Middle frontal gyrus (tissue), 1 donor: ENCODE results near the gene SYT11.
"Not testable (repeated sequence)": the region's sequence is repeated elsewhere in the genome, so short reads cannot be mapped to it uniquely, and the experiment has no call there.

ENCODE experiments used
- DNase-seq: peaks from one replicate; pipeline ENCODE4 v3.0.0-alpha.2; 2015; ENCODE audit warnings: low spot score; ENCODE audit errors: extremely low spot score

SYT11 gene

GRCh38 chr1:155859881-155860871 lies 809 bp downstream of the SYT11 start:
- peak; percentile 80 for DNase-seq

DNA sequence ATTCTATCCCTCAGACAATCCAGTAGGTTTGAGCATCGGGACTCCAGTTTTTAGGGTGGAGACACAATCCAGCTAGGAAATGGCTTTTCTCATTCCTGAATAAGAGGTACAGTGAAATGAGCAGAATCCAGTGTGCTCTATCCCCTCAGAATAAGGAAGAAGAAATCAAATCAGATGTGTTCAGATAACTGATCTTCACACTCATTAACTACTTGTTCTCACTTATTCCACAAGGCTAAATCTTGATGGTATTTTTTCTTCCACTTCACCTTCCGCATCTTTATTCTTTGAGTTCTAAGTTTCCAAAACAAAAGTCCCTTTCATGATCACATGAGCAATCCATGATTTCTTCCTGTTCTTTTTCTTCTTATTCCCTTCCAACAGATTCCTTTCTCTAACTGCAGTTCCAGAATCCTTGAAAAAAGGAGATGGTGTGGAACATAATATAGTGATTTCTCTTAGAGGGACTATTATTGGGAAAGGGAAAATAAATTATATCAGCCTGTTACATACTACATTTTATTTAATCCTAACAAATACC lies 1.7 kb downstream of the SYT11 start:
- no peak for DNase-seq

- no peak for DNase-seq
These were observed 2.5 kb downstream of the SYT11 start for GRCh38 chr1:155861896-155862295.

DNA sequence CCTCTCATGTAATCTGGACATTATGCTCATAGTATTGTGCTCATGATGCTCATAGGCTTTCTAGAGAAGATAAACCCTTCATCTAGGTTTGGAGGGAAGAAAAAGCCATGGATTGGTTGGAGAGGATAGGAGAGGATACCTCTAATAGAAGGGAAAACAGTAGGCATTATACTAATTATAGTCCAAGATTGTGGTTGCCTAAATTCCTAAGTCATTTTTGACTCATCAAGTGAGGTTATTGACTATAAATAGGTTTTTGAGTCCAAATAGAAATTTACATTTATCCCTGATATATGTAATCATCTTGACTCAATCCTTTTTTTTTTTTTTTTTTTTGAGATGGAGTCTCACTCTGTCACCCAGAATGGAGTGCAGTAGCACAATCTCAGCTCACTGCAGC lies 5.0 kb downstream of the SYT11 start:
- DNase-seq: no peak

DNA sequence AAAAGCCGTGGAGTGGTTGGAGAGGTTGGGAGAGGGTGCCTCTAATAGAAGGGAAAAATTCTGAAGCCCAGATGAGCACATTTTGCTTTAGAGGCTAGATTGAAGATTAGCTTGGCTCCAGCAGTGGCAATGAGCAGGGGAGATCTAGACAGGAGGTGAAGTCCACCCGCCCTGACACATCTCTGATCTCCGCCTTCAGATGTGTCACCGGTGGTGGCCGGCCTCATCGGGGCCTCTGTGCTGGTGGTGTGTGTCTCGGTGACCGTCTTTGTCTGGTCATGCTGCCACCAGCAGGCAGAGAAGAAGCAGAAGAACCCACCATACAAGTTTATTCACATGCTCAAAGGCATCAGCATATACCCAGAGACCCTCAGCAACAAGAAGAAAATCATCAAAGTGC lies 8.4 kb downstream of the SYT11 start:
- no peak for DNase-seq

- peak; percentile 87 for DNase-seq
These were observed 12.0 kb downstream of the SYT11 start for GRCh38 chr1:155871390-155871789.

DNA sequence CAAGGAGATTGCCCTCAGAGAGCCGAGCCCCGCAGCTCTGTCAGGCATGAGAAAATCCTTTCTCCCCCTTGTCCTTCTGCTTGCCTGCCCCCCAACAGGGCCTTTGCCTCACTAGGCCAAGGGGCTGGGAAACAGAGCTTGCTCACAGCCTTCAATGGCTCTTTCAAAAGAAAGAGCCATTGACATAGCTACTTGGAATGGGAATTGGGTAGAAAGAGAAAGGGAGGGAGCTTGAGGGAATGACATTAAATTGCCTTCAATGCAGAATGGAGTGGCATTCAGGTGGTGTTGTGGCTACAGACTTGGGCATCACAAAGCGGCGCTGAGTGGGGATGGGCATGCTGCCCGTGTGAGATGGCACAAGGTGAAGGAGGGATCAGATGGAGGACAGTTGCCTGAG lies 13.2 kb downstream of the SYT11 start:
- no peak for DNase-seq

DNA sequence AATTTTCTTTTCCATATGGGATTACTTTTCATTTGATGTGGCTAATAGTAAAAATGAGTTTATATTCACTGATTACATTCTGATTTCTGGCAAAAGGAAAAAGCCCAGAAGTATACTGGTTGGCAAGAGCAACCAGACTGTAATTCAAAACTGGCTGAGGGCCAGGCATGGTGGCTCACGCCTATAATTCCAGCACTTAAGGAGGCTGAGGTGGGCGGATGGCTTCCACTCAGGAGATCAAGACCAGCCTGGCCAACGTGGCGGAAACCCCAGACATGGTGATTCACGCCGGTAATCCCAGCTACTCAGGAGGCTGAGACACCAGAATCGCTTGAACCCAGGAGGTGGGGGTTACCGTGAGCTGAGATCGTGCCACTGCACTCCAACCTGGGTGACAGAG lies 14.5 kb downstream of the SYT11 start:
- DNase-seq: no peak

DNA sequence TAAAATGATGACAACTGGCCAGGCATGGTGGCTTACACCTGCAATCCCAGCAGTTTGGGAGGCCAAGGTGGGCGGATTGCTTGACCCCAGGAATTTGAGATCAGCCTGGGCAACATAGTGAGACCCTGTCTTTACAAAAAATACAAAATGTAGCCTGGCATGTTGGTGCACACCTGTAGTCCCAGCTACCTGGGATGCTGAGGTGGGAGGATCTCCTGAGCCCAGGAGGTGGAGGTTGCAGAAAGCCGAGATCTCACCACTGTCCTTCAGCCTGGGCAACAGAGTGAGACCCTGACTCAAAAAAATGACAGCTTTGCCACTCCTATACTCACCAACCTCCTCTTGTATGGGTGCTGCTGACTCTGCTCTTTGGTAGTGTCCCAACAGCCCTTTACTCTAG lies 18.6 kb downstream of the SYT11 start:
- no peak for DNase-seq

- DNase-seq: no peak
These were observed 20.9 kb downstream of the SYT11 start for GRCh38 chr1:155880251-155880650.

GRCh38 chr1:155880950-155881349 lies 21.6 kb downstream of the SYT11 start:
- DNase-seq: no peak

DNA sequence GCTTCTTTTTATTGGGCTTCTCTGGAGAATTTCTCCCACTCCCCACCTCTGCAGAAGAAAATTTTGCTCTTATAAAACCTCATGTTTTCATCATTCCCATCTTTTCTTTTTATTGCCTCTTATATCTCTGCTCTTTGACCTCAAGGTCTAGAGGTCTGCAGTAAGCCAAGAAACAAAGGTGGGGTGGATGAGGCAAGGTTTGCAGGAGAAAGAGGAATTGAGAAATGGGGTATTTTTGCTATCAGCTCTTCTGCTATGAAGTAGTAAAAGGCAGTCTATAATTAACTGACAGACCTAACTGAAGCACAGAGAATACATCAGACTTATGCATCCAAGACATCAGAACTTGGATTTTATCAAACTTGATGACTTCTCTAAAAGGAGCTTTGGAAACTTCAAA lies 22.9 kb downstream of the SYT11 start:
- DNase-seq: no peak

DNA sequence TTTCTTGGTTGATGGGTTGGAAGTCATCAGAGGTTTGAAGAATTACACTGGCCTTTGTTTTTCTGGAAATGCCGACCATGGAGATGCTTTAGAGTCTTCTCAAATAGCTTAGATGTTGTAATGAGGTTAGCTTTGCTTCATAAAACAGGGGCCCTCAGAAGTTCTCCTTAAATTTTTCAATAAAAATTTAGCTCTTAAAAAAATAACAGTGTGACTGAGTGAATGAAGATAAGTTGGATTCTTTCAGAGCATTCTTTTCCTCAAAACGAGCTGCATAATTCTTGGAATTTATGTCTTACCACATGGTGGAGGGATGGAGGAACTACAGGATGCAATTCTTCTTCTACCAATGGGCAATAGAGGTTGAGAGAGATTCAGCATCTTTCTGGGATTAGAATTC lies 23.4 kb downstream of the SYT11 start:
- no peak for DNase-seq

GRCh38 chr1:155884031-155884960 lies 24.9 kb downstream of the SYT11 start:
- no peak for DNase-seq

DNA sequence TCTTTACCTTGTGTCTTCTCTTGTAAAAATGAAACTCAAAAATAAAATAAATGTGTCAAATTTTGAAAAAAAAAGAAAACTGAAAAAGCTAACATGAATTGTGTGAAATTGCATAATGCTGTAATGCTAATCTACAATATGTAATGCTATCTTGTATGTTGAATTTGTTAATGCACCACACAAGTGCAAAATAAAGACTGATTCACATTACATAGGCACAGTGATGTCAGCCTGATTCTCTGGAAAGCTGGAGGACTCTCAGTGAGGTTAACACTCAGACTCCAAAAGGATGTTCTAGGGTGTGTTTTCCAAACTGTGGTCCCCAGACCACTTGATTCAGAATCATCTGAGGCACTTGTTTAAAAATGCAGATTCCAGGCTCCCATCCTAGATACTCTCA lies 25.6 kb downstream of the SYT11 start:
- no peak for DNase-seq

DNA sequence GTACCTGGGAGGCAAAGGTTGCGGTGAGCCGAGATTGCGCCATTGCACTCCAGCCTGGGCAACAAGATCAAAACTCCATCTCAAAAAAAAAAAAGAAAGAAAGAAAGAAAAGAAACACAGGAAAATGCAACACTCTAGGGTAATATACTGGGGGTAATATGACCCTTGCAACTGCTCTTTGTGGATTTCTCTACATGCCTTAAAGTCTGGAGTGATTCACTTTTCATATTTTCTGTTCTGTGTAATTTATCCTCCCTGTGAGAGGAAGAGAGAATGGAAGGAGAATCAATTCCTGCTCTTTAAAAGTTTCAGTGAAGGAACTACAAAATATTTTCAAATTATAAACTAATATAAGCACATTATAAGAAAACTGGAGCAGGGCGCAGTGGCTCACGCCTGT lies 29.1 kb downstream of the SYT11 start:
- no peak for DNase-seq

GRCh38 chr1:155889566-155889965 lies 30.2 kb downstream of the SYT11 start:
- no peak for DNase-seq

- DNase-seq: no peak
These were observed 30.9 kb downstream of the SYT11 start for GRCh38 chr1:155890251-155890650.

GRCh38 chr1:155892796-155893195 lies 33.4 kb downstream of the SYT11 start:
- no peak for DNase-seq

DNA sequence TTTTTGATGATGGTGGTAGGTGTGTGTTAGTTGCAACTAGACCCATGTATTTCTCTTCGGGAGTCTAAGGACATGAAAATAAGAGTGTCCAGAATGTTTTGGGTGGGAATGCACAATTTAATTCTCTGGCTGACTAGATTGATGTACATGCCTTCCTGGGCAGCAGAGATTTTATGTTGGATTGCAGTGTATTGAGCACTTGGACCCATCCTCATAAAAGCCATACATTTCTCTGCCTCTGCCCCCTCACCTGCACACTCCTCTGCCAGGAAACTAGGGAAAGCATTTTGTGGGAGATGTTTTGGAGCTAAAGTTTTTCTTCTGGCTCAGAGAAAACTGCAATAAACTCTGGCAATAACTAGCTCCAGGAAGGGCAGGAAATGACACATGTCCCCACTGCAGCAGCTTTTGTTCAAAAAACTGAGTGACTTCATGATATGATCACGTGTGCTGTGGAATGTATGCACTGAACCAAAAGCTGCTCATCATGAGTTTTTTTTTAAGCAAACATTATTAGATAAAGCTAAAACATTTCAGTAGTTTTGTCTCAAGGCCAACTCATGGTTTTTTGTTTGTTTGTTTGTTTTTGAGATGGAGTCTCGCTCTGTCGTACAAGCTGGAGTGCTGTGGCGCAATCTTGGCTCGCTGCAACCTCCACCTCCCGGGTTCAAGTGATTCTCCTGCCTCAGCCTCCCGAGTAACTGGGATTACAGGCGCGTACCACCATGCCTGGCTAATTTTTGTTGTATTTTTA lies 34.2 kb downstream of the SYT11 start:
- no peak for DNase-seq

- not testable (repeated sequence) for DNase-seq
These were observed 36.2 kb downstream of the SYT11 start for GRCh38 chr1:155895617-155896016.
